ENCODE measurements around the gene OSBPL7. TPM values are rescaled to one million over a fixed set of nuclear protein-coding genes. Genes with fewer than 3 reads are reported as not detected.

OSBPL7 gene
- total and polyA plus RNA-seq, 9 donors = 6.1 to 18.0 (median 12.3) TPM

- peaks cover 9% of the 10 kb centered on the region for H3K4me1 ChIP-seq (ENCODE audit: insufficient read depth)
- H3K9me3 ChIP-seq = no peaks in the 10 kb centered on the region
- H3K27ac ChIP-seq = no peak overlapping the region
- no peak for DNase-seq
- no peaks in the 10 kb centered on the region for H3K27me3 ChIP-seq
- WGBS, 3 donors = 73 to 79% (median 73%) methylated on average over 10 of the region's 10 CpGs
- H3K36me3 ChIP-seq = no peaks in the 10 kb centered on the region
- intact Hi-C loops (cut with DNase I) = no loop called here
- TF ChIP-seq, protein P1, sequence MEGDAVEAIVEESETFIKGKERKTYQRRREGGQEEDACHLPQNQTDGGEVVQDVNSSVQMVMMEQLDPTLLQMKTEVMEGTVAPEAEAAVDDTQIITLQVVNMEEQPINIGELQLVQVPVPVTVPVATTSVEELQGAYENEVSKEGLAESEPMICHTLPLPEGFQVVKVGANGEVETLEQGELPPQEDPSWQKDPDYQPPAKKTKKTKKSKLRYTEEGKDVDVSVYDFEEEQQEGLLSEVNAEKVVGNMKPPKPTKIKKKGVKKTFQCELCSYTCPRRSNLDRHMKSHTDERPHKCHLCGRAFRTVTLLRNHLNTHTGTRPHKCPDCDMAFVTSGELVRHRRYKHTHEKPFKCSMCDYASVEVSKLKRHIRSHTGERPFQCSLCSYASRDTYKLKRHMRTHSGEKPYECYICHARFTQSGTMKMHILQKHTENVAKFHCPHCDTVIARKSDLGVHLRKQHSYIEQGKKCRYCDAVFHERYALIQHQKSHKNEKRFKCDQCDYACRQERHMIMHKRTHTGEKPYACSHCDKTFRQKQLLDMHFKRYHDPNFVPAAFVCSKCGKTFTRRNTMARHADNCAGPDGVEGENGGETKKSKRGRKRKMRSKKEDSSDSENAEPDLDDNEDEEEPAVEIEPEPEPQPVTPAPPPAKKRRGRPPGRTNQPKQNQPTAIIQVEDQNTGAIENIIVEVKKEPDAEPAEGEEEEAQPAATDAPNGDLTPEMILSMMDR (IDR thresholded peaks at IDR 0.05) = no peak
- no peak for TF ChIP-seq EP300 (IDR thresholded peaks at IDR 0.05)
- no peak for TF ChIP-seq POLR2A (IDR thresholded peaks at IDR 0.05)
- H3K4me3 ChIP-seq = no peak overlapping the region
These were observed 2.1 kb downstream of the OSBPL7 start for GRCh38 chr17:47819475-47819874.

DNA sequence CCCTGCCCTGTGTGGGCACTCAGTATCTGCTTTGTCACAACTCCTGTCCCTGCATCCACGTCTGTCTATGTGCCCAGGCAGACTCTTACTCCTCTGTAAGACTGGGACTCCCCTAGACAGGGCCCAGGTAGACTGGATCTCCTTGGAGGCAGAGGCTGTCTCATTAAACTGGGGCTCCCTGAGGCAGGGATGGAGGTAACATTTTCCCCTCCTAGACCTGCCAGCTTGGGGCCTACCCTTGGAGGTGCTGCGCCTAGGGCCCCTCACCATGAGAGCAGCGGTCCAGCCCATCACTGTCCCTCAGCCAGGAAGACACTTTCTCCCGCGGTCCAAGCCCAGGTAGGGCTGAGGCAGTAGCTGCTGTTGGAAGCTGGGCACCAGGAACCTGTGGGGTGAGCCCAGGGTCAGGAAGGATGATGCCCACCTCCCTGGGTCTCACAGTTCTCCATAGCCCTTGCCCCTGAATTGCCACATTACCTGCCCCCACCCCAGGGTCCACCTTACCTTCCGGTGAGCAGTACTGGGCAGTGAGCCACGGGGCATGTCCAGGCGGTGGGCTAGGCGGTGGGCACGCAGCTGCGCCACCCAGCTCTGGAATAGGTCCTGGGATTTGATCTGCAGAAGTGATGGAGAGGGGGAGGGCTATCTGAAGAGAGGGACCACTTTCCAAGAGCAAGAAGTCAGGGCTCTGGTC is 3.4 kb downstream of the OSBPL7 start:
- no peaks in the 10 kb centered on the region for H3K27me3 ChIP-seq
- WGBS, 3 donors = 86 to 88% (median 87%) methylated on average over 10 to 11 of the region's 11 CpGs
- intact Hi-C loops (cut with DNase I) = no loop called here
- TF ChIP-seq EP300 (IDR thresholded peaks at IDR 0.05) = no peak
- TF ChIP-seq POLR2A (IDR thresholded peaks at IDR 0.05) = no peak
- TF ChIP-seq, protein P1 (IDR thresholded peaks at IDR 0.05) = no peak
- H3K36me3 ChIP-seq = no peaks in the 10 kb centered on the region
- H3K4me1 ChIP-seq (ENCODE audit: insufficient read depth) = peaks cover 9% of the 10 kb centered on the region
- H3K4me3 ChIP-seq = no peak overlapping the region
- H3K27ac ChIP-seq = no peak overlapping the region
- H3K9me3 ChIP-seq = no peaks in the 10 kb centered on the region
- peak in 2 of 5 donors; percentile 13 to 23 for DNase-seq

GRCh38 chr17:47816947-47817346 is 4.6 kb downstream of the OSBPL7 start:
- H3K4me1 ChIP-seq (ENCODE audit: insufficient read depth) = peaks cover 6% of the 10 kb centered on the region
- H3K27ac ChIP-seq = no peak overlapping the region
- no peak overlapping the region for H3K4me3 ChIP-seq
- intact Hi-C loops (cut with DNase I) = no loop called here
- WGBS, 3 donors = 94 to 97% (median 95%) methylated on average over 10 of the region's 10 CpGs
- H3K27me3 ChIP-seq = no peaks in the 10 kb centered on the region
- TF ChIP-seq, protein P1 (IDR thresholded peaks at IDR 0.05) = no peak
- TF ChIP-seq EP300 (IDR thresholded peaks at IDR 0.05) (no peak), POLR2A (IDR thresholded peaks at IDR 0.05) (no peak)
- DNase-seq = peak in 1 of 5 donors; percentile 17
- no peaks in the 10 kb centered on the region for H3K36me3 ChIP-seq
- H3K9me3 ChIP-seq = no peaks in the 10 kb centered on the region

DNA sequence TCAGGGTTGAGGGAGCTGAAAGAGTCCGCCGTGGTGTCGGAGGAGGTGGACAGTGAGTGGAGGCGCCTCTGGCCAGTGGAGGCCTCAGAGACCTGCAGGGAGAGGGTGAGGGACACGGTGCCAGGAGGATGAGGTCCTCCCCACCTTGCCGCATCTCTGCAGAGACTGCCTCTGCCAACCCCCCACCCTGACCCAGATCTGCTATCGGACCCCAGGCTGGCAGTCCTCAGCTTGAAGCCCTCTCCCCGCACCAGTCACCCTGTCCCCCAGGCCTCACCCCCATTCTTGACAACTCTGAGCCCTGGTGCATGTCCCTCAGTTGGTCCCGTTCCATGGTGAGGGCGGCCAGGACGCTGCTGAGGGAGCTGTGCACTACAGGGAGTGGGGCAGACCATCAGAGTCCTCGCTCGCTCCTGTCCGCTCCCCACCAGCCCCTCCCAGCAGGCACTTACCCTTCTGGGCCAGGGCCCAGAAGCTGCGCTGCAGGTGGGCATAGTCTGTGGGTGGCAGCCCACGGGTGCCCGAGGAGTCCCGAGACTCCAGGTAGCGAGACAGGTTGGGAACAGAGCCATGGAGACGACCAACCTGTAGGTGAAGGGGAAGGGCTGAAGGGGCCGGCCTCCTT is 5.4 kb downstream of the OSBPL7 start:
- H3K4me1 ChIP-seq (ENCODE audit: insufficient read depth) = peaks cover 6% of the 10 kb centered on the region
- no peak overlapping the region for H3K27ac ChIP-seq
- TF ChIP-seq EP300 (IDR thresholded peaks at IDR 0.05) (no peak), POLR2A (IDR thresholded peaks at IDR 0.05) (no peak)
- TF ChIP-seq, protein P1 (IDR thresholded peaks at IDR 0.05) = no peak
- H3K9me3 ChIP-seq = no peaks in the 10 kb centered on the region
- WGBS, 3 donors = 87 to 91% (median 89%) methylated on average over 21 of the region's 21 CpGs
- intact Hi-C loops (cut with DNase I) = no loop called here
- peak in 1 of 5 donors; percentile 29 for DNase-seq
- no peaks in the 10 kb centered on the region for H3K27me3 ChIP-seq
- no peak overlapping the region for H3K4me3 ChIP-seq
- no peaks in the 10 kb centered on the region for H3K36me3 ChIP-seq
